Measurements from ENCODE around the gene QTRT2.

GRCh38 chr3:114011059-114011797, 45.3 kb upstream of the QTRT2 start:
- TF ChIP-seq CTCF (IDR thresholded peaks at IDR 0.05; ENCODE audit: low read depth, low read length, missing input control) (no peak), RAD21 (IDR thresholded peaks at IDR 0.05) (no peak), REST (IDR thresholded peaks at IDR 0.05) (no peak), YY1 (IDR thresholded peaks at IDR 0.05) (no peak), SP1 (IDR thresholded peaks at IDR 0.05) (no peak), FOXA1 (IDR thresholded peaks at IDR 0.05) (no peak), JUND (IDR thresholded peaks at IDR 0.05) (no peak), HNF4A (conservative IDR thresholded peaks at IDR 0.05) (no peak), TAF1 (conservative IDR thresholded peaks at IDR 0.05) (no peak), GABPA (IDR thresholded peaks at IDR 0.05 in 1 of 2, conservative IDR thresholded peaks at IDR 0.05 in 1 of 2) (no peak), RXRA (IDR thresholded peaks at IDR 0.05) (no peak), ZBTB33 (IDR thresholded peaks at IDR 0.05) (no peak)
- TF ChIP-seq, protein P1, sequence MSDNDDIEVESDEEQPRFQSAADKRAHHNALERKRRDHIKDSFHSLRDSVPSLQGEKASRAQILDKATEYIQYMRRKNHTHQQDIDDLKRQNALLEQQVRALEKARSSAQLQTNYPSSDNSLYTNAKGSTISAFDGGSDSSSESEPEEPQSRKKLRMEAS (IDR thresholded peaks at IDR 0.05): no peak
- TF ChIP-seq, protein P2, sequence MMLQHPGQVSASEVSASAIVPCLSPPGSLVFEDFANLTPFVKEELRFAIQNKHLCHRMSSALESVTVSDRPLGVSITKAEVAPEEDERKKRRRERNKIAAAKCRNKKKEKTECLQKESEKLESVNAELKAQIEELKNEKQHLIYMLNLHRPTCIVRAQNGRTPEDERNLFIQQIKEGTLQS (IDR thresholded peaks at IDR 0.05): no peak
